Mucosa of stomach (tissue), 1 donor: ENCODE results near the gene NRXN2.

ENCODE experiments used
- H3K27me3 ChIP-seq: one replicate; pipeline ENCODE4 v1.7.0; 2013; ENCODE audit warnings: mild to moderate bottlenecking, low read length; ENCODE audit not compliant: control insufficient read depth, insufficient read depth
- H3K36me3 ChIP-seq: one replicate; pipeline ENCODE4 v1.7.0; 2013; ENCODE audit warnings: low read length; ENCODE audit not compliant: control insufficient read depth, insufficient read depth
- H3K4me1 ChIP-seq: one replicate; pipeline ENCODE4 v1.7.0; 2013; ENCODE audit warnings: mild to moderate bottlenecking, low read length; ENCODE audit not compliant: control insufficient read depth, insufficient read depth
- H3K4me3 ChIP-seq: one replicate; pipeline ENCODE4 v1.7.0; 2013; ENCODE audit warnings: low read length
- H3K9ac ChIP-seq: one replicate; pipeline ENCODE4 v1.7.0; 2013; ENCODE audit warnings: mild to moderate bottlenecking, low read length, moderate library complexity
- H3K9me3 ChIP-seq: one replicate; pipeline ENCODE4 v1.7.0; 2013; ENCODE audit warnings: mild to moderate bottlenecking, low read length, moderate library complexity; ENCODE audit not compliant: control insufficient read depth
- donor health status: Pancreatic carcinoma.

The NRXN2 gene

GRCh38 chr11:64593156-64594105 lies 129.6 kb downstream of the NRXN2 start:
- Histone ChIP-seq H3K4me3 (no peak overlapping the region), H3K27me3 (no peaks in the 10 kb centered on the region), H3K9me3 (no peaks in the 10 kb centered on the region), H3K36me3 (no peaks in the 10 kb centered on the region), H3K9ac (no peak overlapping the region), H3K4me1 (no peaks in the 10 kb centered on the region)

GRCh38 chr11:64592656-64593055 lies 130.3 kb downstream of the NRXN2 start:
- no peaks in the 10 kb centered on the region for H3K36me3 ChIP-seq
- no peaks in the 10 kb centered on the region for H3K4me1 ChIP-seq
- no peak overlapping the region for H3K9ac ChIP-seq
- no peak overlapping the region for H3K4me3 ChIP-seq
- H3K27me3 ChIP-seq = no peaks in the 10 kb centered on the region
- H3K9me3 ChIP-seq = no peaks in the 10 kb centered on the region

GRCh38 chr11:64592234-64592615 lies 130.8 kb downstream of the NRXN2 start:
- no peaks in the 10 kb centered on the region for H3K36me3 ChIP-seq
- H3K4me3 ChIP-seq = no peak overlapping the region
- no peaks in the 10 kb centered on the region for H3K4me1 ChIP-seq
- H3K27me3 ChIP-seq = no peaks in the 10 kb centered on the region
- H3K9me3 ChIP-seq = no peaks in the 10 kb centered on the region
- no peak overlapping the region for H3K9ac ChIP-seq

- Histone ChIP-seq H3K9me3 (no peaks in the 10 kb centered on the region), H3K36me3 (no peaks in the 10 kb centered on the region), H3K4me3 (no peak overlapping the region), H3K9ac (no peak overlapping the region), H3K27me3 (no peaks in the 10 kb centered on the region), H3K4me1 (no peaks in the 10 kb centered on the region)
Measured at GRCh38 chr11:64591257-64592233, 131.5 kb downstream of the NRXN2 start.

GRCh38 chr11:64590763-64591221 lies 132.2 kb downstream of the NRXN2 start, which contains the start of gene SLC22A12:
Gene SLC22A12, plus strand, starts transcription at chr11:64591220. Its CDS starts 337 bp downstream, at chr11:64591557.
- Histone ChIP-seq H3K36me3 (no peaks in the 10 kb centered on the region), H3K27me3 (no peaks in the 10 kb centered on the region), H3K4me3 (no peak within 1 kb of the TSS)

GRCh38 chr11:64588701-64589100 lies 134.3 kb downstream of the NRXN2 start:
- Histone ChIP-seq H3K4me3 (no peak overlapping the region), H3K27me3 (peaks cover 3% of the 10 kb centered on the region), H3K9me3 (no peaks in the 10 kb centered on the region), H3K4me1 (no peaks in the 10 kb centered on the region), H3K9ac (no peak overlapping the region), H3K36me3 (no peaks in the 10 kb centered on the region)

More at GRCh38 chr11:64590763-64591221, 132.2 kb downstream of the NRXN2 start, which contains the start of gene SLC22A12:
- H3K4me1 ChIP-seq = no peaks in the 10 kb centered on the region
- no peaks in the 10 kb centered on the region for H3K9me3 ChIP-seq
- H3K9ac ChIP-seq = no peak within 1 kb of the TSS

- Histone ChIP-seq H3K4me3 (no peak overlapping the region), H3K27me3 (peaks cover 3% of the 10 kb centered on the region), H3K36me3 (no peaks in the 10 kb centered on the region), H3K9ac (no peak overlapping the region), H3K9me3 (no peaks in the 10 kb centered on the region), H3K4me1 (no peaks in the 10 kb centered on the region)
Measured at GRCh38 chr11:64586366-64586765, 136.6 kb downstream of the NRXN2 start.

GRCh38 chr11:64585150-64585549 lies 137.8 kb downstream of the NRXN2 start:
- no peaks in the 10 kb centered on the region for H3K36me3 ChIP-seq
- H3K27me3 ChIP-seq = peaks cover 3% of the 10 kb centered on the region
- H3K4me3 ChIP-seq = no peak overlapping the region

GRCh38 chr11:64583296-64584262 lies 139.4 kb downstream of the NRXN2 start:
- H3K9me3 ChIP-seq = no peaks in the 10 kb centered on the region
- no peak overlapping the region for H3K4me3 ChIP-seq
- peaks cover 3% of the 10 kb centered on the region for H3K27me3 ChIP-seq
- H3K36me3 ChIP-seq = no peaks in the 10 kb centered on the region
- no peaks in the 10 kb centered on the region for H3K4me1 ChIP-seq
- no peak overlapping the region for H3K9ac ChIP-seq

More at GRCh38 chr11:64585150-64585549, 137.8 kb downstream of the NRXN2 start:
- Histone ChIP-seq H3K9ac (no peak overlapping the region), H3K4me1 (no peaks in the 10 kb centered on the region), H3K9me3 (no peaks in the 10 kb centered on the region)

- H3K4me1 ChIP-seq = no peaks in the 10 kb centered on the region
- peaks cover 3% of the 10 kb centered on the region for H3K27me3 ChIP-seq
- H3K9ac ChIP-seq = no peak overlapping the region
- H3K36me3 ChIP-seq = no peaks in the 10 kb centered on the region
- no peaks in the 10 kb centered on the region for H3K9me3 ChIP-seq
- H3K4me3 ChIP-seq = no peak overlapping the region
Measured at GRCh38 chr11:64582885-64583284, 140.1 kb downstream of the NRXN2 start.

- Histone ChIP-seq H3K9ac (no peak overlapping the region), H3K4me1 (no peaks in the 10 kb centered on the region), H3K36me3 (no peaks in the 10 kb centered on the region), H3K27me3 (peaks cover 5% of the 10 kb centered on the region), H3K9me3 (no peaks in the 10 kb centered on the region), H3K4me3 (no peak overlapping the region)
Measured at GRCh38 chr11:64581057-64581523, 141.9 kb downstream of the NRXN2 start.
